Measurements from ENCODE around the gene BRD8.
A peak's percentile ranks its signal among the peaks of the same experiment; 100 is the strongest.
"Not testable (repeated sequence)": the region's sequence is repeated elsewhere in the genome, so short reads cannot be mapped to it uniquely, and the experiment has no call there.

BRD8 gene

GRCh38 chr5:138160706-138161105 is 17.7 kb downstream of the BRD8 start:
- DNase-seq, result no peak

DNA sequence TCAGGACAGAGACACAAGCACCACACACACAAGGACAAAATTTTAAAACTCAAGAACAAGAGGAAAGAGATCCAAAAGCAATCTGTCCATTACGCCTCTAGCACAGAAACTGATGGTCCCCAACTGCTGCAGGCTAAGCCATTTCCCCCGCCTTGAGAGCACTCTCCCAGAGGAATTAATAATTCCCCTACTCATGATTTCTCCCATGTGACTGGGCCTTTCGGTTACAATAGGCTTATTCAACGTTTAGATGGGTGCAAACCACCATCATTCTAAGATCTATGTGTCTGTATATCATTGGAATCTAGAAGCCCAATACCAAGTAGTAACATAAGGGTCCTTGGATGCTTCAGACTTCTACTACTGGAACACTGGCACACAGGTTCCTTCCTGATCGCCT is 18.8 kb downstream of the BRD8 start:
- DNase-seq, result no peak

DNA sequence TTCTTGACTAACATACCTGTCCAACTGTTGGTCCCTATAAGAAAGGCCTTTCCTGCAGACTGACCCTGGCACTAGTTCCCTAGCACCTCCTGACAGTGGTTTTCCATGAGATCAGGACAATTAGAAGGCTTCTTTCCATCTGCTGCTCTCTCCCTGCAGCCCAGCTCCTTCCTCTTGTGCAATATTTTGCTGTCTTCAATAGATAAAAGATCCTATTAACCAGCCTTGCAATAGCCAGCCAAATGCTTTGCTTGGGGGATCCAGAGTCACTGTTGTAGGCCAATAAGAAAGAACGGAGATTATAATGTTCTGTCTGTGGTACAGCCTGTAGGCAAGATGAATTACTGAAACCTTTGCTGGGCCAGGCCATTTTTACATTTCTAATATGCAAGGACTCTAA is 20.8 kb downstream of the BRD8 start:
- DNase-seq, result no peak

DNA sequence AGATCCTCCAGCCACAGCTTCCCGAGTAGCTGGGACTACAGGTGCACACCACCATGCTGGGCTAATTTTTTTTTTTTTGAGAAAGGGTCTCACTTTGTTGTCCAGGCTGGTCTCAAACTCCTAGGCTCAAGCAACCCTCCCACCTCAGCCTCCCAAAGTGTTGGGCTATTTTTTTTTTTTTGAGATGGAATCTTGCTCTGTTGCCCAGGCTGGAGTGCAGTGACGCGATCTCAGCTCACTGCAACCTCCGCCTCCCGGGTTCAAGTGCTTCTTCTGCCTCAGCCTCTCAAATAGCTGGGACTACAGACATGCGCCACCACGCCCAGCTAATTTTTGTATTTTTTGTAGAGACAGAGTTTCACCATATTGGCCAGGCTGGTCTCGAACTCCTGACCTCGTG is 22.5 kb downstream of the BRD8 start:
- not testable (repeated sequence) for DNase-seq

DNA sequence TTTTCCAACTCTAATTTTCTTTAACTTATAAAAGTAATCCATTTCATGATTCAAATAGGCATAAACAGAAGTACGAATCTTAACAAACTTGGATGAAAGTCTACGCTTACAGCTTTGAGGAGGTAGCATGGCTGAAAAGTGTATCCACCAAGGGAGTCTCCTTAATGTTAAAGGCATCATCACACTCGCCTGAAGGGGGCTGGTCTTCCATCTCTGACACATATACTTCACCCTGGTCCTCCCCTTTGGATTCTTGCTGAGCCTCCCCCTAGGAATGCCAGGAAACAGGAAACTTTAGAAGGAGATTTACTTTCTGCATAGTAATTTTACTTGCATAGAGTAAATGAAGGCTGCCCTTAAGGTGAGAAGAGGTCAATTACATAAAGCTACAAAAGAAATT is 28.9 kb downstream of the BRD8 start:
- no peak for DNase-seq

- DNase-seq, result no peak
Measured at GRCh38 chr5:138148811-138149210, 29.6 kb downstream of the BRD8 start.

DNA sequence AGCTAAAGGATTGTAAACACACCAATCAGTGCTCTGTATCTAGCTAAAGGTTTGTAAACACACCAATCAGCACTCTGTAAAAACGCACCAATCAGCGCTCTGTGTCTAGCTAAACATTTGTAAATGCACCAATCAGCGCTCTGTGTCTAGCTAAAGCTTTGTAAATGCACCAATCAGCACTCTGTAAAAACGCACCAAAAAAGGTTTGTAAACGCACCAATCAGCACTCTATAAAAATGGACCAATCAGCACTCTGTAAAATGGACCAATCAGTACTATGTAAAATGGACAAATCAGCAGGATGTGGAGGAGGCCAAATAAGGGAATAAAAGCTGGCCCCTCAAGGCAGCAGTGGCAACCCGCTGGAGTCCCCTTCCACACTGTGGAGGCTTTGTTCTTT is 34.9 kb downstream of the BRD8 start:
- DNase-seq, result not testable (repeated sequence)

DNA sequence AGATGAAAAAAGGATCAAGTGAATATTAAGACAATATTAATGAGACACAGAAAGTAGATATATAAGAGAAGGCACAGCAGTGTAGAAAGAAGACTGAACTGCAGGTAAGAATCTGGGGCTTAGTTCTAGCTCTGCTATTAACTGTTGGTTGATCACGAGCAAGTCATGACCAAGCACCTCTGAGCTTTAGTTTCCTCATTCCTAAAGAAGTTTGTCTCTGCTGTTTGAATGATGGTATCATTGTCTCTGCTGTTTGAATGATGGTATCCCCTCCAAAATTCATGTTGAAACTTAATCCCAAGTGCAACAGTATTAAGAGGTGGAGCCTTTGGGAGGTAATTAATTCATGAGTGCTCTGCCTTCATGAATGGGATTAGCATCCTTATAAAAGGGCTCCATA is 36.7 kb downstream of the BRD8 start:
- no peak for DNase-seq

DNA sequence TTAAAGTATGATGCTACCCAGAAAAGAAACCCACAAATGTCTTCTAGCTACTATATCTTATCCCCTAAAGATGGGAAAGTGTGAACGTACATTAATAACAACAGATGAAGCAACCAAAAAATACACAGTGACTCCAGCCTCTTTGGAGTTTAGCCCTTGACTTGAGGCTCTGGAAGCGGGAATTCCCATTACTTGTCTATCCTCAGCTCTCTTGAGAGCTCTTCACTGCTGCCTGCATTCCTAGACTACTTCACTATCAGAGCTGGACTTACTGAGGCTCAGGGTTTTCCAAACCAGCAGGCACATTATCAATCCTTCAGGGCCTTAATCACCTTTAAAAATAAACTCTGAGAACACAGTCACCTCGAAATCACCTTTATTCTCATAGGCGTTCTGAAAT is 38.2 kb downstream of the BRD8 start:
- no peak for DNase-seq

- DNase-seq, result no peak
Measured at GRCh38 chr5:138139781-138140090, 38.7 kb downstream of the BRD8 start.

DNA sequence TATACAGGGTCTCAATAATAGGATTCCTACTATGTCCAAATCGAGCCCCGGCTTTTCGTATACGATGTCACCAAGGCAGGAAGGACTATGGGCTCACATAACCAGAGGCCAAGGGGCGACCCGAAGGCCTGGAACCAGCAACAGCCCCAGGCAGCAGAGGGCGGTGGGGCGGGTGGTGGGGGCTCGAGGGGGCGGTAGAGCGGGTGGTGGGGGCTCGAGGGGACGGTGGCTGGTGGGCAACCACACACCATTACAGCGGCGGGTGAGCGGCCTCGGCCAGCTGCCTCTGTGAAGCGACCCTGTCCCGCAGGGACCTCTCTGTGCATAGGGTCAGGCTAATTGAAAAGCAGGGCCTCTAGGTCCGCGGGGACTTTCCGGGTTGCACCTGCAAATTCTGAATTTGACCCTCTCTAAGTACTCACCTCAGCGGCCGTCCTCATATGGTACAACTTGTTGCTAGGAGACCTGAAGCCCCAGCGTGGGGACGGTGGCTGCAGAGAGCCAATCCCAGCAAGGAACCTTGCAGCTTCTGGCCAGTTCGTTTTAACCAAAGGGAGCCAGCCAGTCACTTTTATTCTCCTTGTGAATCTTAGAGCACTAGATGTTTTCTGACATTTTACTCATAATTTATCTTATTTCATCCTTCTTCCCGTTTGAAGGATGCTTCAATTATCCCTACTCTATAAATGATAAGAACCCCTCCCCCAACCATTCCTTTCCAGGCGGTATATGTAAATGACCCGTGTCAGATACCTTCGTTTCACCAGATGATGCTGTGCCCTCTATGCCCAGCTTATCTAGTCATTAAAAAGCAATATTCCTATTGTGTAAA is 39.3 kb downstream of the BRD8 start, which contains the start of gene NME5:
Gene NME5, minus strand, starts transcription at position 480 of the 832 bp plus-strand sequence. CDS start 648 bp downstream, outside the sequence.
- peak; percentile 71 to 86 (median 72) for DNase-seq

DNA sequence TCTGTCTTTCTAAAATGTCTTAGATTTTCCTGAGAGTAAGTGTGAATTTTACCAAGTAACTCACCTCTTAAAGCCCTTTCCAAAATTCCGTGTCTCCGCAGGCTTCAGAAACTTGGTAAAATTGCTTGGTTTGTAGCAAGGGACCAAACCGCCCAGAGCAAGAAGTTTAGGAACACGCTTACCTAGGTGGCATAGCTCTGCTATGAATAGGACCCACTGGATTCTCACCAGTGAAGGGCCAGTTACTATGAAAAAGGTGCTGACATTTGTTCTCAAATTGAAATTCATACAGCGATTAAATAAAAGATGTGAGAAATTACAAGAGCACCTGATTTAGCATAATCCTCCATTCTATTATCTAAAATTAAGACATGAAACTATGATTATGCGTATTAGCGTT is 45.9 kb downstream of the BRD8 start:
- no peak for DNase-seq

GRCh38 chr5:138129347-138129746 is 49.1 kb downstream of the BRD8 start:
- DNase-seq, result no peak

DNA sequence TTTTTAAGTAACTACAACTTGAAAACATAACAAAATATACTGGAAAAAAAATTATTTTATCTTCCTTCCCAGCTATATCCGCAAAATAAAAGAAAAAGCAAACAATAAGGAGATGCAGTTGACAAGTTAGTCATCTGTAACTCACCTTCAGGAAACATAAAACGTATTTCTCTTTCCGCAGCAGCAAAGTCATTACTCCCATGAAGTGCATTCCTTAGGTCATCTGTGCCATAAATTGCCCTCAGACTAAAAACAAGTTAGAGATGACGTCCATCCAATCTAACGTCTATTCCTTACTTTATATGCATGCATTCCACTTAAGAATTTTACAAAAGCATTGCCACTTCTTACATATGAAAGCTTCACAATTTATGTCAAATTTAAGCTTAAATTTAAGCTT is 50.1 kb downstream of the BRD8 start:
- no peak for DNase-seq

- DNase-seq, result no peak
Measured at GRCh38 chr5:138115254-138115653, 63.2 kb downstream of the BRD8 start.

- no peak for DNase-seq
Measured at GRCh38 chr5:138111937-138112336, 66.5 kb downstream of the BRD8 start.

DNA sequence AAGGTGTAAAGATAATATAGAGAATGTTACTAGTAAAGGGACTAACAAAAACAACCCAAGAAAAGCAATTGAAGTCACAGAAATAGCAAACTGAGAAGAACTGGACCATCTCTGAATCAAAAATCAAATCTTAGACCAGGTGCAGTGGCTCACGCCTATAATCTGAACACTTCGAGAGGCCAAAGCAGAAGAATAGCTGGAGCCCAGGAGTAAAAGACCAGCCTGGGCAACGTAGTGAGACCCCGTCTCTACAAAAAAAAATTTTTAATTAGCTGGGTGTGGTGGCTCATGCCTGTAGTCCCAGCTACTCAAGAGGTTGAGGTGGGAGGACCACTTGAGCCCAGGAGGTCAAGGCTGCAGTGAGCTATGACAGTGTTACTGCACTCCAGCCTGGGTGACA is 67.2 kb downstream of the BRD8 start:
- no peak for DNase-seq

GRCh38 chr5:138110266-138110963 is 68.0 kb downstream of the BRD8 start:
- peak in 2 of 3 experiments; percentile 44 to 82 for DNase-seq

GRCh38 chr5:138109463-138110265 is 68.8 kb downstream of the BRD8 start:
- peak in 1 of 3 experiments; percentile 35 for DNase-seq

DNA sequence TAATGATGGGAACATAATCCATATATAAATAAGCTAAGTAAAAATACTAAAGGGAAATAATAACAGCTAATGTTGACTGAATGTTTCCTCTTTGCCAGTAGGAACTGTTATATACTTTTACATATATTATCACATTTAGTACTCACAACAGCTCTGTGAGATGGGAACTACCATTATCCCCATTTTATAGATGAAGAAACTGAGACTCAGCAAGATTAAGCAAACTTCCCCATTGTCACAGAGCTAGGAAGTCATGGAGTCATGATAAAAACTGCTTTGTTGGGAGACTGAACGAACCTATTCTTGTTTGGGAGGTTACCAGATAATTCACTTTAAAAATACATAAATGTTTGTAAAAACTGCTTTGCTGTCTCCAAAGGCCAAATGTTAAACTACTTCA is 71.2 kb downstream of the BRD8 start:
- no peak for DNase-seq

- no peak for DNase-seq
Measured at GRCh38 chr5:138105709-138106108, 72.7 kb downstream of the BRD8 start.

DNA sequence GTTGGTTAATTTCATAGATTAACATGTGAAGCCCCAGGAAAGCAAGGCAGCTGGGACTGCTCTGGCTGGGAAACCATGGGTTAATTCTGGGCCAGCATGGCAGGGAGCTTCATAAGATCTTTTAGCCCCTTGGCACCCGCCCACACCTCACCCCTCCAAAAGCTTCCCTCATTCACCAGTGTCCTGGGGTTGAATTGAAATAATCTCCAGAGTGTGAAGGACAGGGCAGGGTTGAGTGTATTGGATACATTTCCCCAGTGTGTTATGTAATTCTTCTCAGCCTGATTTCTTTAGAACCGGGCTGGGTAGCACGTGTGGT is 75.2 kb downstream of the BRD8 start:
- no peak for DNase-seq

GRCh38 chr5:138102454-138103318 is 75.7 kb downstream of the BRD8 start:
- no peak for DNase-seq
